Fibroblast of lung (primary cell): Measurements from ENCODE around the gene ZNF730.
"Not testable (repeated sequence)": the region's sequence is repeated elsewhere in the genome, so short reads cannot be mapped to it uniquely, and the experiment has no call there.

Experiments
- EZH2 ChIP-seq: IDR thresholded peaks from 2 replicates; pipeline ENCODE4 v1.5.1; 2012; ENCODE audit warnings: low read length, control low read depth, mild to moderate bottlenecking; ENCODE audit errors: missing control alignments
- TF ChIP-seq, protein P1 (sequence below), 2 donors: IDR thresholded peaks in 1 of 2; conservative IDR thresholded peaks in 1 of 2; 1 replicate in 1 of 2; 2 replicates in 1 of 2; pipeline ENCODE4 v1.5.1; 2011 to 2012; ENCODE audit warnings: low read length in 2 of 2, control low read depth in 1 of 2, inconsistent platforms in 1 of 2, low read depth in 1 of 2, mild to moderate bottlenecking in 1 of 2

DNA sequence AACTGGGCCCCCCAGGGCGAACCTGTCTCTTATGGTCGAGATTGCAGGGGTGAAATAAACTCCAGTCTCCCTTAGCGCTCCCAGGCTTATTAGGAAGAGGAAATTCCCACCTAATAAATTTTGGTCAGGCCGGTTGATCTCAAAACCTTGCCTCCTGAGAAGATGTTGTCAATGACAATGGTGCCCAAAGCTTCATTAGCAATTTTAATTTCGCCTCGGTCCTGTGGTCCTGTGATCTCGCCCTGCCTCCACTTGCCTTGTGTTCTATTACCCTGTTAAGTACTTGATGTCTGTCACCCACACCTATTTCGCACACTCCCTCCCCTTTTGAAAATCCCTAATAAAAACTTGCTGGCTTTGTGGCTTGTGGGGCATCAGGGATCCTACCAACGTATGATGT, 51.5 kb downstream of the ZNF730 start:
- TF ChIP-seq, protein P1, sequence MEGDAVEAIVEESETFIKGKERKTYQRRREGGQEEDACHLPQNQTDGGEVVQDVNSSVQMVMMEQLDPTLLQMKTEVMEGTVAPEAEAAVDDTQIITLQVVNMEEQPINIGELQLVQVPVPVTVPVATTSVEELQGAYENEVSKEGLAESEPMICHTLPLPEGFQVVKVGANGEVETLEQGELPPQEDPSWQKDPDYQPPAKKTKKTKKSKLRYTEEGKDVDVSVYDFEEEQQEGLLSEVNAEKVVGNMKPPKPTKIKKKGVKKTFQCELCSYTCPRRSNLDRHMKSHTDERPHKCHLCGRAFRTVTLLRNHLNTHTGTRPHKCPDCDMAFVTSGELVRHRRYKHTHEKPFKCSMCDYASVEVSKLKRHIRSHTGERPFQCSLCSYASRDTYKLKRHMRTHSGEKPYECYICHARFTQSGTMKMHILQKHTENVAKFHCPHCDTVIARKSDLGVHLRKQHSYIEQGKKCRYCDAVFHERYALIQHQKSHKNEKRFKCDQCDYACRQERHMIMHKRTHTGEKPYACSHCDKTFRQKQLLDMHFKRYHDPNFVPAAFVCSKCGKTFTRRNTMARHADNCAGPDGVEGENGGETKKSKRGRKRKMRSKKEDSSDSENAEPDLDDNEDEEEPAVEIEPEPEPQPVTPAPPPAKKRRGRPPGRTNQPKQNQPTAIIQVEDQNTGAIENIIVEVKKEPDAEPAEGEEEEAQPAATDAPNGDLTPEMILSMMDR (conservative IDR thresholded peaks at IDR 0.05 in 1 of 2, IDR thresholded peaks at IDR 0.05 in 1 of 2; ENCODE audit: low read depth in 1 of 2, low read length in 2 of 2) = not testable (repeated sequence)
- not testable (repeated sequence) for TF ChIP-seq EZH2
